ENCODE results near the gene FGFR1OP2. TPM values are rescaled to one million over a fixed set of nuclear protein-coding genes. Genes with fewer than 3 reads are reported as not detected.

FGFR1OP2 gene
- total RNA-seq, 1 donor from 2014 or later = 33.9 TPM

GRCh38 chr12:27002141-27002540 lies 63.9 kb downstream of the FGFR1OP2 start:
- Histone ChIP-seq H3K4me3 (no peak overlapping the region), H3K4me1 (peaks cover 19% of the 10 kb centered on the region), H3K36me3 (peaks cover 18% of the 10 kb centered on the region), H3K9me3 (replicated peaks) (no peaks in the 10 kb centered on the region), H3K27ac (replicated peaks) (no peak overlapping the region), H3K27me3 (ENCODE audit: low read depth) (no peaks in the 10 kb centered on the region)
- DNase-seq = no peak
- intact Hi-C loops (cut with micrococcal nuclease) = no loop called here
- TF ChIP-seq CTCF (IDR thresholded peaks at IDR 0.05; ENCODE audit: borderline replicate concordance) = no peak

GRCh38 chr12:27003421-27004381 lies 65.4 kb downstream of the FGFR1OP2 start:
- no peak overlapping the region for H3K4me3 ChIP-seq
- no peaks in the 10 kb centered on the region for H3K9me3 ChIP-seq (replicated peaks)
- intact Hi-C loops (cut with micrococcal nuclease) = no loop called here
- H3K27me3 ChIP-seq (ENCODE audit: low read depth) = no peaks in the 10 kb centered on the region
- H3K36me3 ChIP-seq = peaks cover 11% of the 10 kb centered on the region
- H3K27ac ChIP-seq (replicated peaks) = no peak overlapping the region
- no peak for DNase-seq
- TF ChIP-seq CTCF (IDR thresholded peaks at IDR 0.05; ENCODE audit: borderline replicate concordance) = no peak
- H3K4me1 ChIP-seq = peaks cover 28% of the 10 kb centered on the region

GRCh38 chr12:27005495-27005894 lies 67.2 kb downstream of the FGFR1OP2 start:
- H3K4me3 ChIP-seq = no peak overlapping the region
- peaks cover 28% of the 10 kb centered on the region for H3K4me1 ChIP-seq
- TF ChIP-seq CTCF (IDR thresholded peaks at IDR 0.05; ENCODE audit: borderline replicate concordance) = no peak
- H3K36me3 ChIP-seq = peaks cover 2% of the 10 kb centered on the region
- H3K9me3 ChIP-seq (replicated peaks) = no peaks in the 10 kb centered on the region
- intact Hi-C loops (cut with micrococcal nuclease) = no loop called here
- H3K27ac ChIP-seq (replicated peaks) = no peak overlapping the region
- H3K27me3 ChIP-seq (ENCODE audit: low read depth) = no peaks in the 10 kb centered on the region
- no peak for DNase-seq

- Histone ChIP-seq H3K36me3 (peaks cover under 1% of the 10 kb centered on the region), H3K27me3 (ENCODE audit: low read depth) (no peaks in the 10 kb centered on the region), H3K4me1 (peaks cover 31% of the 10 kb centered on the region), H3K27ac (replicated peaks) (no peak overlapping the region), H3K9me3 (replicated peaks) (no peaks in the 10 kb centered on the region), H3K4me3 (no peak overlapping the region)
- TF ChIP-seq CTCF (IDR thresholded peaks at IDR 0.05; ENCODE audit: borderline replicate concordance) = no peak
- intact Hi-C loops (cut with micrococcal nuclease) = no loop called here
- no peak for DNase-seq
Observed at GRCh38 chr12:27006797-27007467, 68.7 kb downstream of the FGFR1OP2 start.

- no peak for DNase-seq
- intact Hi-C loops (cut with micrococcal nuclease) = no loop called here
- Histone ChIP-seq H3K36me3 (no peaks in the 10 kb centered on the region), H3K4me3 (no peak overlapping the region), H3K9me3 (replicated peaks) (no peaks in the 10 kb centered on the region), H3K4me1 (peaks cover 42% of the 10 kb centered on the region), H3K27me3 (ENCODE audit: low read depth) (no peaks in the 10 kb centered on the region), H3K27ac (replicated peaks) (no peak overlapping the region)
- TF ChIP-seq CTCF (IDR thresholded peaks at IDR 0.05; ENCODE audit: borderline replicate concordance) = no peak
Observed at GRCh38 chr12:27008081-27008480, 69.8 kb downstream of the FGFR1OP2 start.

Measured in left ventricle myocardium inferior (tissue), 1 donor.